ENCODE data around the gene ADSS1. TPM values are rescaled to one million over a fixed set of nuclear protein-coding genes. Genes with fewer than 3 reads are reported as not detected.
A peak's percentile ranks its signal among the peaks of the same experiment; 100 is the strongest.

The ADSS1 gene
- total RNA-seq, 2 donors from 2014 or later = 18.3 to 44.4 TPM

GRCh38 chr14:104770072-104770579, 46.1 kb downstream of the ADSS1 start:
- DNase-seq (ENCODE audit: low spot score) = no peak

GRCh38 chr14:104770851-104771272, 46.8 kb downstream of the ADSS1 start:
- no peaks in the 10 kb centered on the region for H3K27me3 ChIP-seq (replicated peaks; ENCODE audit: insufficient read depth)
- no peak for DNase-seq (ENCODE audit: low spot score)
- H3K4me1 ChIP-seq (replicated peaks) = peaks cover 20% of the 10 kb centered on the region
- WGBS = 96% methylated on average over 5 of the region's 5 CpGs
- no peaks in the 10 kb centered on the region for H3K9me3 ChIP-seq
- TF ChIP-seq CTCF (IDR thresholded peaks at IDR 0.05) = peak in 3 of 4 experiments; percentile 9 to 35 (median 11)
- no peak for TF ChIP-seq POLR2AphosphoS5 (IDR thresholded peaks at IDR 0.05)
- H3K4me3 ChIP-seq = no peak overlapping the region
- peaks cover 0 to 10% of the 10 kb centered on the region in 2 donors for H3K36me3 ChIP-seq
- H3K27ac ChIP-seq = no peak overlapping the region
- intact Hi-C loops (cut with DNase I) = no loop called here

More at GRCh38 chr14:104770072-104770579, 46.1 kb downstream of the ADSS1 start:
- Histone ChIP-seq H3K27me3 (replicated peaks; ENCODE audit: insufficient read depth) (no peaks in the 10 kb centered on the region), H3K9me3 (no peaks in the 10 kb centered on the region), H3K36me3 (peaks cover 0 to 10% of the 10 kb centered on the region in 2 donors), H3K4me3 (no peak overlapping the region), H3K4me1 (replicated peaks) (peaks cover 16% of the 10 kb centered on the region), H3K27ac (no peak overlapping the region)
- 67% methylated on average over 24 of the region's 24 CpGs for WGBS
- intact Hi-C loops (cut with DNase I) = no loop called here
- TF ChIP-seq POLR2A (IDR thresholded peaks at IDR 0.05) (no peak), POLR2AphosphoS5 (IDR thresholded peaks at IDR 0.05) (no peak), CTCF (IDR thresholded peaks at IDR 0.05) (no peak)

DNA sequence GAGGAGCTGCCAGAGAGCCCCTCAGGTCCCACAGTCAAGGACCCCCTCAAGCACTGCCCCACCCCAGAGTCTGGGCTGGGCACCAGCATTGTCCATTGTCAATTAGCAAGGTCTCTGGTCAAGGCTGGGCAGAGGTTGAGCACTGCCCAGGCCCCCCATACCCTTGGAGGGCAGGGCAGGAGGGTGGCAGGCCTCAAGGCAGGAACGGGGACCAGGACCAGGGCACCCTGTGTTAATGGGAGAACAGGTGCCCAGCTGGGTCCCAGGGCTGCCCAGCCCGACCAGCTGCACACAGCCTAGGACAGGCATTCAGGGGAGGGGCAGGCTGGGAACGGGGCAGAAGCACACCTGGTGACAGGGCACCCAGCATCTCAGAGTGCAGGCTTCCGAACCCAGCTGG, 47.3 kb downstream of the ADSS1 start:
- Histone ChIP-seq H3K27me3 (replicated peaks; ENCODE audit: insufficient read depth) (no peaks in the 10 kb centered on the region), H3K4me1 (replicated peaks) (peaks cover 20% of the 10 kb centered on the region), H3K9me3 (no peaks in the 10 kb centered on the region), H3K36me3 (peaks cover 0 to 10% of the 10 kb centered on the region in 2 donors), H3K4me3 (no peak overlapping the region), H3K27ac (no peak overlapping the region)
- 91% methylated on average over 2 of the region's 4 CpGs for WGBS
- intact Hi-C loops (cut with DNase I) = no loop called here
- DNase-seq (ENCODE audit: low spot score) = no peak
- TF ChIP-seq POLR2AphosphoS5 (IDR thresholded peaks at IDR 0.05) (no peak), POLR2A (IDR thresholded peaks at IDR 0.05) (no peak), CTCF (IDR thresholded peaks at IDR 0.05) (no peak)

DNA sequence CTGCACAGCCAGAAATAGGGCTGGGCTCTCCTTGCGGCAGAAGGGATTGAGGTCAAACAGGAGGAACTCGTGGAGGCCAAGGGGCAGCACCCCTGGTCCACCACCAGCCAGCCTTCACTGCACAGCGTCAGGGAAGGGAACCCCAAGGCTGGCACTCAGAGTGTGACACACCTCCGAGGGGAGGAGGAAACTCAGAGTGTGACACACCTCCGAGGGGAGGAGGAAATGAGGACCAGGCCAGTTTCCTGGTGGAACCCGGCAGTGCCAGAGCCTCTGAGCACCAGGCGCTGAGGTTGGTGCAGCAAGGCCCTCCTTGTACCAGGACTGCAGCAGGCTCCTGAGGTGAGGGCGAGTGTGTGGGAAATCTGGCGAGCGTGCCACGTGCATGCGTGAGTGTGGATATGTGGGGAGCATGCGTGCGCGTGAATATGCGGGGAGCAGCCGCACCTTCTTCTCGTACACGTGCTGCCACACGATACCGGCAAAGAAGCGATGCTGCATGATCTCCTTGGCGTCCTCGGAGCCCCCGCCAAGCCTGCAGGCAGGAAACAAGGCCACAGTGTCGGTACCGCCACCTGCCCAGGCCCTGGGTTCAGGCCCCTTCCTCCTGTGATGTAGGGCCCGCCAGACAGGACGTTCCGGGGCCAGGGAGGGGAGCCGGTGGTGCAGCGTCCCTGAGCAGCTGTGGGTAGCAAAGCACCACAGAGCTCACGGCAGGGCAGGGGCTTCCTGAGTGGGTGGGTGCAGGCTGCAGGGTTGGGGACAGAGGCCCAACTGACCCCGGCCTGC, 48.1 kb downstream of the ADSS1 start:
- TF ChIP-seq CTCF (IDR thresholded peaks at IDR 0.05) (no peak), POLR2A (IDR thresholded peaks at IDR 0.05) (peak; percentile 18), POLR2AphosphoS5 (IDR thresholded peaks at IDR 0.05) (peak; percentile 62)
- Histone ChIP-seq H3K4me1 (replicated peaks) (peaks cover 20% of the 10 kb centered on the region), H3K9me3 (no peaks in the 10 kb centered on the region), H3K27me3 (replicated peaks; ENCODE audit: insufficient read depth) (no peaks in the 10 kb centered on the region), H3K4me3 (no peak overlapping the region), H3K36me3 (peaks cover 0 to 10% of the 10 kb centered on the region in 2 donors), H3K27ac (no peak overlapping the region)
- 81% methylated on average over 34 of the region's 34 CpGs for WGBS
- DNase-seq (ENCODE audit: low spot score) = no peak
- intact Hi-C loops (cut with DNase I) = no loop called here
